Natural killer cell treated with Interleukin-12 subunit alpha and Interleukin-12 subunit beta and Interleukin-15 and Interleukin-18, amount 100 ng/mL, for 72 hours (primary cell): Measurements from ENCODE around the gene CDK14. TPM values are rescaled to one million over a fixed set of nuclear protein-coding genes. Genes with fewer than 3 reads are reported as not detected.

Experiments
- ATAC-seq, 2 donors: fragments of 150-1000 bp; cut with Tn5 transposase in 1 of 2; sonication (Bioruptor Pico), chemical (Tn5 transposase) in 1 of 2; 2 replicates each; pipeline ENCODE4 v1.10.0; 2021
- DNase-seq: peaks from one replicate; pipeline ENCODE4 v3.0.0; 2022; ENCODE audit warnings: low spot score
- H3K27ac Mint-ChIP-seq, 2 donors: 1 replicate in 1 of 2; 2 replicates in 1 of 2; pipeline ENCODE4 v1.8.0; 2022; ENCODE audit warnings: mixed read lengths in 2 of 2, mild to moderate bottlenecking in 1 of 2, moderate library complexity in 1 of 2
- H3K27me3 Mint-ChIP-seq, 2 donors: 1 replicate in 1 of 2; 2 replicates in 1 of 2; pipeline ENCODE4 v1.8.0; 2022; ENCODE audit warnings: mixed read lengths in 2 of 2
- H3K36me3 Mint-ChIP-seq: one replicate; pipeline ENCODE4 v1.8.0; 2022; ENCODE audit warnings: mixed read lengths
- H3K4me1 Mint-ChIP-seq, 2 donors: 1 replicate in 1 of 2; 2 replicates in 1 of 2; pipeline ENCODE4 v1.8.0; 2022; ENCODE audit warnings: low read depth in 2 of 2, mixed read lengths in 2 of 2, mild to moderate bottlenecking in 1 of 2
- H3K4me3 Mint-ChIP-seq: one replicate; pipeline ENCODE4 v1.8.0; 2022; ENCODE audit warnings: mixed read lengths
- H3K9me3 Mint-ChIP-seq: 2 replicates; pipeline ENCODE4 v1.8.0; 2022; ENCODE audit warnings: mixed read lengths
- total RNA-seq, 2 donors: library from RNA; stranded (reverse); gene quantifications; one replicate each; pipeline ENCODE4 v1.2.3, GENCODE V29; 2022

Gene CDK14
- total RNA-seq, 2 donors from 2014 or later: 0.76 to 2.8 TPM

GRCh38 chr7:90869335-90869734 is 273.2 kb downstream of the CDK14 start:
- Mint-ChIP-seq H3K4me3 (no peak overlapping the region), H3K4me1 (no peaks in the 10 kb centered on the region), H3K9me3 (peaks cover 10% of the 10 kb centered on the region), H3K27ac (no peak overlapping the region), H3K36me3 (no peaks in the 10 kb centered on the region), H3K27me3 (no peaks in the 10 kb centered on the region)
- ATAC-seq: no peak
- DNase-seq: no peak

- no peak for DNase-seq
- Mint-ChIP-seq H3K4me1 (no peaks in the 10 kb centered on the region), H3K27me3 (no peaks in the 10 kb centered on the region), H3K4me3 (no peak overlapping the region), H3K36me3 (no peaks in the 10 kb centered on the region), H3K9me3 (peaks cover 17% of the 10 kb centered on the region), H3K27ac (no peak overlapping the region)
- no peak for ATAC-seq
These were observed 280.6 kb downstream of the CDK14 start for GRCh38 chr7:90876701-90877100.

GRCh38 chr7:90877201-90877600 is 281.1 kb downstream of the CDK14 start:
- Mint-ChIP-seq H3K36me3 (no peaks in the 10 kb centered on the region), H3K27ac (no peak overlapping the region), H3K27me3 (no peaks in the 10 kb centered on the region), H3K4me1 (no peaks in the 10 kb centered on the region), H3K9me3 (peaks cover 21% of the 10 kb centered on the region), H3K4me3 (no peak overlapping the region)
- no peak for ATAC-seq
- no peak for DNase-seq

GRCh38 chr7:90879924-90880323 is 283.8 kb downstream of the CDK14 start:
- Mint-ChIP-seq H3K36me3 (no peaks in the 10 kb centered on the region), H3K9me3 (peaks cover 26% of the 10 kb centered on the region), H3K27ac (no peak overlapping the region), H3K4me3 (no peak overlapping the region), H3K4me1 (no peaks in the 10 kb centered on the region), H3K27me3 (no peaks in the 10 kb centered on the region)
- ATAC-seq (no peak), DNase-seq (no peak)

GRCh38 chr7:90886416-90886815 is 290.3 kb downstream of the CDK14 start:
- Mint-ChIP-seq H3K4me1 (no peaks in the 10 kb centered on the region), H3K9me3 (peaks cover 16% of the 10 kb centered on the region), H3K27ac (no peak overlapping the region), H3K4me3 (no peak overlapping the region), H3K27me3 (no peaks in the 10 kb centered on the region), H3K36me3 (peaks cover 6% of the 10 kb centered on the region)
- DNase-seq (no peak), ATAC-seq (no peak)

GRCh38 chr7:90889210-90889609 is 293.1 kb downstream of the CDK14 start:
- DNase-seq (no peak), ATAC-seq (no peak)
- Mint-ChIP-seq H3K36me3 (peaks cover 6% of the 10 kb centered on the region), H3K4me3 (no peak overlapping the region), H3K4me1 (no peaks in the 10 kb centered on the region), H3K27me3 (no peaks in the 10 kb centered on the region), H3K27ac (no peak overlapping the region), H3K9me3 (peaks cover 8% of the 10 kb centered on the region)

- no peak overlapping the region for H3K27ac Mint-ChIP-seq
- H3K4me1 Mint-ChIP-seq: no peaks in the 10 kb centered on the region
- no peaks in the 10 kb centered on the region for H3K27me3 Mint-ChIP-seq
- no peak overlapping the region for H3K4me3 Mint-ChIP-seq
- peaks cover 6% of the 10 kb centered on the region for H3K36me3 Mint-ChIP-seq
- DNase-seq: no peak
- peaks cover 8% of the 10 kb centered on the region for H3K9me3 Mint-ChIP-seq
- ATAC-seq: no peak
These were observed 293.5 kb downstream of the CDK14 start for GRCh38 chr7:90889644-90890043.

GRCh38 chr7:90891529-90891928 is 295.4 kb downstream of the CDK14 start:
- no peaks in the 10 kb centered on the region for H3K27me3 Mint-ChIP-seq
- no peak for DNase-seq
- ATAC-seq: no peak
- peaks cover 6% of the 10 kb centered on the region for H3K36me3 Mint-ChIP-seq
- H3K4me1 Mint-ChIP-seq: no peaks in the 10 kb centered on the region
- no peak overlapping the region for H3K4me3 Mint-ChIP-seq
- no peak overlapping the region for H3K27ac Mint-ChIP-seq
- peaks cover 13% of the 10 kb centered on the region for H3K9me3 Mint-ChIP-seq

GRCh38 chr7:90892213-90892612 is 296.1 kb downstream of the CDK14 start:
- Mint-ChIP-seq H3K4me1 (no peaks in the 10 kb centered on the region), H3K27me3 (no peaks in the 10 kb centered on the region), H3K4me3 (no peak overlapping the region), H3K36me3 (peaks cover 6% of the 10 kb centered on the region), H3K9me3 (peaks cover 13% of the 10 kb centered on the region), H3K27ac (no peak overlapping the region)
- ATAC-seq (no peak), DNase-seq (no peak)

GRCh38 chr7:90894122-90894521 is 298.0 kb downstream of the CDK14 start:
- H3K27ac Mint-ChIP-seq: no peak overlapping the region
- DNase-seq: no peak
- no peak for ATAC-seq
- H3K36me3 Mint-ChIP-seq: no peaks in the 10 kb centered on the region
- H3K9me3 Mint-ChIP-seq: peaks cover 13% of the 10 kb centered on the region
- H3K4me3 Mint-ChIP-seq: no peak overlapping the region
- H3K4me1 Mint-ChIP-seq: no peaks in the 10 kb centered on the region
- H3K27me3 Mint-ChIP-seq: no peaks in the 10 kb centered on the region

GRCh38 chr7:90896458-90896857 is 300.3 kb downstream of the CDK14 start:
- no peak for ATAC-seq
- H3K36me3 Mint-ChIP-seq: peaks cover 6% of the 10 kb centered on the region
- no peak for DNase-seq
- no peaks in the 10 kb centered on the region for H3K4me1 Mint-ChIP-seq
- H3K9me3 Mint-ChIP-seq: peaks cover 18% of the 10 kb centered on the region
- H3K27me3 Mint-ChIP-seq: no peaks in the 10 kb centered on the region
- no peak overlapping the region for H3K27ac Mint-ChIP-seq
- no peak overlapping the region for H3K4me3 Mint-ChIP-seq

GRCh38 chr7:90897961-90898469 is 301.9 kb downstream of the CDK14 start:
- Mint-ChIP-seq H3K4me3 (no peak overlapping the region), H3K4me1 (no peaks in the 10 kb centered on the region), H3K27ac (no peak overlapping the region), H3K9me3 (peaks cover 16% of the 10 kb centered on the region), H3K36me3 (peaks cover 6% of the 10 kb centered on the region), H3K27me3 (no peaks in the 10 kb centered on the region)
- DNase-seq (no peak), ATAC-seq (no peak)

GRCh38 chr7:90900628-90901356 is 304.7 kb downstream of the CDK14 start:
- DNase-seq (no peak), ATAC-seq (no peak)
- no peaks in the 10 kb centered on the region for H3K4me1 Mint-ChIP-seq
- no peaks in the 10 kb centered on the region for H3K27me3 Mint-ChIP-seq
- peaks cover 6% of the 10 kb centered on the region for H3K36me3 Mint-ChIP-seq
- no peak overlapping the region for H3K27ac Mint-ChIP-seq
- H3K4me3 Mint-ChIP-seq: no peak overlapping the region
- H3K9me3 Mint-ChIP-seq: peaks cover 17% of the 10 kb centered on the region

- Mint-ChIP-seq H3K9me3 (peaks cover 9% of the 10 kb centered on the region), H3K36me3 (peaks cover 6% of the 10 kb centered on the region), H3K4me1 (no peaks in the 10 kb centered on the region), H3K27me3 (no peaks in the 10 kb centered on the region), H3K27ac (no peak overlapping the region), H3K4me3 (no peak overlapping the region)
- ATAC-seq (no peak), DNase-seq (no peak)
These were observed 307.7 kb downstream of the CDK14 start for GRCh38 chr7:90903841-90904240.

GRCh38 chr7:90910136-90910535 is 314.0 kb downstream of the CDK14 start:
- Mint-ChIP-seq H3K9me3 (no peaks in the 10 kb centered on the region), H3K4me1 (no peaks in the 10 kb centered on the region), H3K27ac (no peak overlapping the region), H3K4me3 (no peak overlapping the region), H3K27me3 (no peaks in the 10 kb centered on the region), H3K36me3 (no peaks in the 10 kb centered on the region)
- ATAC-seq (no peak), DNase-seq (no peak)
